ENCODE data around the gene GUCY2D.

GUCY2D gene

DNA sequence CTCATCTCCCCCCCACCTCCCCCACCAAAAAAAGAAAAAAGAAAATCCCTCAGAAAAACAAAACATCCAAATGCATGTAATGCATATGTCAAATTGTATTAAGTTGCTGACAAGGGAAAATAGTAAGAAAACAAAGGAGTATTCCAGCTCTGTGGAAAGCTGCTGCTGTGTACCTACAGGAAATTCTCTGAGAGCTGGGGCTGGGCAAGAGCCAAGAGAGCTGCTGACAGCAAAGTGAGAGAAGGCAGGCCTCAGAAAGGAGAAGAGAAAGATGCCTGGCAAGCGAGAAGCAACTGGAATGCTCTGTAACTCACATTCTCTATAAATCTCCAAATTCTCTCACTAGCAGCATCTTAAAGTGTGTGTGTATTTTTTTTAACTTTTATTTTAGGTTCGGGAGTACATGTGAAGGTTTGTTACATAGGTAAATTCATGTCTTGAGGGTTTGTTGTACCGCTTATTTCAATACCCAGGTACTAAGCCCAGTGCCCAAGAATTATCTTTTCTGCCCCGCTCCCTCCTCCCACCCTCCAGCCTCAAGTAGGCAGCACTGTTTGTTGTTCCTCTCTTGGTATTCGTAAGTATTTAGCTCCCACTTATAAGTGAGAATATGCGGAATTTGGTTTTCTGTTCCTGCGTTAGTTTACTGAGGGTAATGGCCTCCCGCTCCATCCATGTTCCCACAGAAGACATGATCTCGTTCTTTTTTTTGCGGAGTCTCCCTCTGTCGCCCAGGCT, 46.0 kb upstream of the GUCY2D start:
- no peak overlapping the region for H3K27ac ChIP-seq (ENCODE audit: low read depth, low read length, poor library complexity, severe bottlenecking)
- no peaks in the 10 kb centered on the region for H4K20me1 ChIP-seq (ENCODE audit: insufficient read depth, low read length)

DNA sequence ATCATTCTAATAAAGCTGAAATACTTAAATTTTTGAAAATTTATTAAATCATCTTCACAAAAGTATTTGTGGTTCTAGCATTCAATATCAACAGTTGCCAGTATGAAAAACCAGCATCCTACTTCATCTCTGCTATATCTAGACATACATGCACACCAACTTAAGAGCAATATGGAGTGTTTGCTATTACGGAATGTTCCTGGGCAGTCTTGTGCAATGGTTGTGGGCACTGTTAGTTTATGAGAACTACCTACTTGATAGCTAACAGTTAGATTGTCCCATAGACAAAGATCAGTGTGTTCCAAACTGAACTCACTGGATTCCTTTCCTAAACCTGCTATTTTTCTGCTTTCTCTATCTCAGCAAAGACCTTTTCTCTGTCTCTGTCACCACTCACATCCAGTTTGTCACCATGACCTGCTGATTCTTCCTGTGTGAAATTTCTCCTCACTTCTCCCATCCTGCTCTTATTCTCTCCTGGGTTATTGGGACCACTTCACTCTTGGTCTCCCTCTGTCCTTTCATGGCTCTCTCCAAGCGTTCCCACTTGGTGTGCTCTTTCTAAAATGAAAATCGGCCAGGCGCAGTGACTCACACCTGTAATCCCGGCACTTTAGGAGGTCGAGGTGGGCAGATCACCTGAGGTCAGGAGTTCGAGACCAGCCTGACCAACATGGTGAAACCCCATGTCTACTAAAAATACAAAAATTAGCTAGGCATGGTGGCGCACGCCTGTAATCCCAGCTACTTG, 42.7 kb upstream of the GUCY2D start:
- no peaks in the 10 kb centered on the region for H3K79me2 ChIP-seq (ENCODE audit: insufficient read depth, low read length)
- H3K4me2 ChIP-seq (ENCODE audit: low read length) = no peak overlapping the region
- H3K9ac ChIP-seq (ENCODE audit: low read length) = no peak overlapping the region
- no peak overlapping the region for H3K27ac ChIP-seq (ENCODE audit: low read depth, low read length, poor library complexity, severe bottlenecking)
- H3K4me1 ChIP-seq (ENCODE audit: insufficient read depth, low read length, severe bottlenecking) = no peaks in the 10 kb centered on the region
- no peaks in the 10 kb centered on the region for H3K9me2 ChIP-seq (ENCODE audit: low read depth, low read length)
- no peak overlapping the region for H2AFZ ChIP-seq (ENCODE audit: low read length)
- H4K20me1 ChIP-seq (ENCODE audit: insufficient read depth, low read length) = no peaks in the 10 kb centered on the region
- TF ChIP-seq EZH2 (IDR thresholded peaks at IDR 0.05; ENCODE audit: borderline replicate concordance, low read length) = no peak
- TF ChIP-seq, protein P1, sequence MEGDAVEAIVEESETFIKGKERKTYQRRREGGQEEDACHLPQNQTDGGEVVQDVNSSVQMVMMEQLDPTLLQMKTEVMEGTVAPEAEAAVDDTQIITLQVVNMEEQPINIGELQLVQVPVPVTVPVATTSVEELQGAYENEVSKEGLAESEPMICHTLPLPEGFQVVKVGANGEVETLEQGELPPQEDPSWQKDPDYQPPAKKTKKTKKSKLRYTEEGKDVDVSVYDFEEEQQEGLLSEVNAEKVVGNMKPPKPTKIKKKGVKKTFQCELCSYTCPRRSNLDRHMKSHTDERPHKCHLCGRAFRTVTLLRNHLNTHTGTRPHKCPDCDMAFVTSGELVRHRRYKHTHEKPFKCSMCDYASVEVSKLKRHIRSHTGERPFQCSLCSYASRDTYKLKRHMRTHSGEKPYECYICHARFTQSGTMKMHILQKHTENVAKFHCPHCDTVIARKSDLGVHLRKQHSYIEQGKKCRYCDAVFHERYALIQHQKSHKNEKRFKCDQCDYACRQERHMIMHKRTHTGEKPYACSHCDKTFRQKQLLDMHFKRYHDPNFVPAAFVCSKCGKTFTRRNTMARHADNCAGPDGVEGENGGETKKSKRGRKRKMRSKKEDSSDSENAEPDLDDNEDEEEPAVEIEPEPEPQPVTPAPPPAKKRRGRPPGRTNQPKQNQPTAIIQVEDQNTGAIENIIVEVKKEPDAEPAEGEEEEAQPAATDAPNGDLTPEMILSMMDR (IDR thresholded peaks at IDR 0.05; ENCODE audit: low read length) = no peak
- no peak overlapping the region for H3K4me3 ChIP-seq (ENCODE audit: low read depth, low read length, poor library complexity, severe bottlenecking)
- no peaks in the 10 kb centered on the region for H3K9me3 ChIP-seq (ENCODE audit: low read length)
- H3F3A ChIP-seq (ENCODE audit: insufficient read depth, low read length) = no peaks in the 10 kb centered on the region
- H3K27me3 ChIP-seq (ENCODE audit: insufficient read depth, low read length) = no peaks in the 10 kb centered on the region
- H3K36me3 ChIP-seq (ENCODE audit: insufficient read depth, low read length) = no peaks in the 10 kb centered on the region; the same call in 1 of the 2 replicates

More for the DNA sequence above, 46.0 kb upstream of the GUCY2D start:
- H3F3A ChIP-seq (ENCODE audit: insufficient read depth, low read length) = no peaks in the 10 kb centered on the region
- no peak overlapping the region for H3K9ac ChIP-seq (ENCODE audit: low read length)
- no peak overlapping the region for H2AFZ ChIP-seq (ENCODE audit: low read length)
- H3K4me2 ChIP-seq (ENCODE audit: low read length) = no peak overlapping the region
- TF ChIP-seq, protein P1 (IDR thresholded peaks at IDR 0.05; ENCODE audit: low read length) = no peak
- TF ChIP-seq EZH2 (IDR thresholded peaks at IDR 0.05; ENCODE audit: borderline replicate concordance, low read length) = no peak
- H3K4me3 ChIP-seq (ENCODE audit: low read depth, low read length, poor library complexity, severe bottlenecking) = no peak overlapping the region
- H3K9me2 ChIP-seq (ENCODE audit: low read depth, low read length) = no peaks in the 10 kb centered on the region
- no peaks in the 10 kb centered on the region for H3K36me3 ChIP-seq (ENCODE audit: insufficient read depth, low read length)
- no peaks in the 10 kb centered on the region for H3K9me3 ChIP-seq (ENCODE audit: low read length)
- H3K4me1 ChIP-seq (ENCODE audit: insufficient read depth, low read length, severe bottlenecking) = no peaks in the 10 kb centered on the region
- H3K79me2 ChIP-seq (ENCODE audit: insufficient read depth, low read length) = no peaks in the 10 kb centered on the region
- H3K27me3 ChIP-seq (ENCODE audit: insufficient read depth, low read length) = no peaks in the 10 kb centered on the region

DNA sequence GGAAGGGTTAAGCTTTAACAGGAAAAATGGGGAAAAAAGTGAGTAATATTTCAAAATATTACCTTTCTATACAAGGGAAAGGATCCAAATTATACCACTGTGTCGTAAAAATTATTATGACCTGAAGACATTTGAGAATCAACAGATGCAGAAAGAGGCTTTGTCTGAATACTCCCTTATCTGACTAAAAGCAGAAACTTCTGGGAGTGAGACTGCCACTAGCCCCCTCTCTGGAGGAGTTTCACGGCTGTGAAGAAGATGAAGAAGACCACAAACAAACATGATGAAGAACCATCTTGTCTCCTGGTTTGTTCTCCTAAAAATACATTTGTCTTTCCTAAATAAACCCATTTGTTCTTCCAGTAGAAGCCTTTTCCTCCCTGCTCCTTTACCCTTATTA, 41.0 kb upstream of the GUCY2D start:
- no peak overlapping the region for H3K4me2 ChIP-seq (ENCODE audit: low read length)
- no peak overlapping the region for H3K4me3 ChIP-seq (ENCODE audit: low read depth, low read length, poor library complexity, severe bottlenecking)
- no peaks in the 10 kb centered on the region for H3K79me2 ChIP-seq (ENCODE audit: insufficient read depth, low read length)
- H3K9ac ChIP-seq (ENCODE audit: low read length) = no peak overlapping the region
- H3K27ac ChIP-seq (ENCODE audit: low read depth, low read length, poor library complexity, severe bottlenecking) = no peak overlapping the region
- no peaks in the 10 kb centered on the region for H3K27me3 ChIP-seq (ENCODE audit: insufficient read depth, low read length)
- no peaks in the 10 kb centered on the region for H3K9me2 ChIP-seq (ENCODE audit: low read depth, low read length)
- H3F3A ChIP-seq (ENCODE audit: insufficient read depth, low read length) = no peaks in the 10 kb centered on the region
- no peak overlapping the region for H2AFZ ChIP-seq (ENCODE audit: low read length)
- H3K4me1 ChIP-seq (ENCODE audit: insufficient read depth, low read length, severe bottlenecking) = no peaks in the 10 kb centered on the region
- H4K20me1 ChIP-seq (ENCODE audit: insufficient read depth, low read length) = no peaks in the 10 kb centered on the region
- no peaks in the 10 kb centered on the region for H3K9me3 ChIP-seq (ENCODE audit: low read length)
- TF ChIP-seq EZH2 (IDR thresholded peaks at IDR 0.05; ENCODE audit: borderline replicate concordance, low read length) = no peak
- TF ChIP-seq, protein P1 (IDR thresholded peaks at IDR 0.05; ENCODE audit: low read length) = no peak
- H3K36me3 ChIP-seq (ENCODE audit: insufficient read depth, low read length) = no peaks in the 10 kb centered on the region; the same call in 1 of the 2 replicates
